IMR-90 (cell line): ENCODE data around the gene ING3. TPM values are rescaled to one million over a fixed set of nuclear protein-coding genes. Genes with fewer than 3 reads are reported as not detected.

ENCODE experiments used
- ATAC-seq: fragments of 200-7000 bp; cut with Tn5 transposase; 2 replicates; pipeline ENCODE4 v1.9.1; 2020; ENCODE audit warnings: low read depth, mild to moderate bottlenecking, moderate library complexity
- BruUV-seq: library from RNA; stranded (reverse); fragments of 400-500 nt; replicated peaks from 2 replicates; lab custom pipeline; 2021; lab: Mats Ljungman, UMichigan
- CTCF ChIA-PET: fragments of 300-600 bp; formaldehyde crosslinking; extraction: SDS; loops from one replicate; lab custom pipeline; 2021; ENCODE audit warnings: antibody characterized with exemption; lab: Yijun Ruan, JAX
- POLR2A ChIA-PET: fragments of 300-600 bp; sonication (Branson Sonifier 250); formaldehyde crosslinking; loops from one replicate; lab custom pipeline; 2022; ENCODE audit warnings: antibody characterized with exemption; ENCODE audit not compliant: unreplicated experiment; lab: Charles Lee
- DNase-seq: peaks from one replicate; pipeline ENCODE4 v3.0.0; 2013
- H2AFZ ChIP-seq: replicated peaks from 2 replicates; pipeline ENCODE3; 2013; ENCODE audit warnings: low read length, mild to moderate bottlenecking; ENCODE audit not compliant: poor library complexity
- H2AK5ac ChIP-seq: 2 replicates; pipeline ENCODE4 v1.6.1; 2013; ENCODE audit warnings: low read depth, low read length, inconsistent platforms
- H2AK9ac ChIP-seq: replicated peaks from 2 replicates; pipeline ENCODE3; 2013; ENCODE audit warnings: mild to moderate bottlenecking, low read depth, low read length, moderate library complexity; ENCODE audit not compliant: poor library complexity
- H2BK120ac ChIP-seq: 2 replicates; pipeline ENCODE4 v1.6.1; 2013; ENCODE audit warnings: low read depth, low read length, inconsistent platforms
- H2BK15ac ChIP-seq: 3 replicates; pipeline ENCODE4 v1.6.1; 2013; ENCODE audit warnings: low read depth, low read length, inconsistent platforms
- H2BK20ac ChIP-seq: 2 replicates; pipeline ENCODE4 v1.6.1; 2013; ENCODE audit warnings: low read depth, mild to moderate bottlenecking, inconsistent platforms, low read length, moderate library complexity
- H2BK5ac ChIP-seq: 2 replicates; pipeline ENCODE4 v1.6.1; 2013; ENCODE audit warnings: mild to moderate bottlenecking, low read depth, low read length, inconsistent platforms; ENCODE audit not compliant: poor library complexity, severe bottlenecking
- H3K14ac ChIP-seq: replicated peaks from 2 replicates; pipeline ENCODE4 v1.6.1; 2013; ENCODE audit warnings: low read depth, low read length, inconsistent platforms
- H3K18ac ChIP-seq: 2 replicates; pipeline ENCODE4 v1.6.1; 2013; ENCODE audit warnings: low read depth, low read length, control low read depth
- H3K23ac ChIP-seq: 2 replicates; pipeline ENCODE4 v1.6.1; 2013; ENCODE audit warnings: low read depth, low read length, inconsistent platforms
- H3K27ac ChIP-seq: 2 replicates; pipeline ENCODE4 v1.5.1; 2013; ENCODE audit warnings: mild to moderate bottlenecking, control low read depth, low read length; ENCODE audit not compliant: insufficient read depth
- H3K27me3 ChIP-seq: 2 replicates; pipeline ENCODE4 v1.6.1; 2013; ENCODE audit warnings: low read length; ENCODE audit not compliant: control insufficient read depth, insufficient read depth
- H3K36me3 ChIP-seq: 2 replicates; pipeline ENCODE4 v1.6.1; 2013; ENCODE audit warnings: low read length, mixed read lengths; ENCODE audit not compliant: control insufficient read depth, insufficient read depth
- H3K4ac ChIP-seq: 2 replicates; pipeline ENCODE4 v1.6.1; 2013; ENCODE audit warnings: low read depth, low read length, inconsistent platforms
- H3K4me1 ChIP-seq: 2 replicates; pipeline ENCODE4 v1.6.1; 2013; ENCODE audit warnings: low read length, mixed read lengths; ENCODE audit not compliant: control insufficient read depth, insufficient read depth
- H3K4me2 ChIP-seq: 2 replicates; pipeline ENCODE4 v1.6.1; 2013; ENCODE audit warnings: low read depth, mild to moderate bottlenecking, control low read depth, low read length, moderate library complexity
- H3K4me3 ChIP-seq: 2 replicates; pipeline ENCODE4 v1.5.1; 2013; ENCODE audit warnings: low read depth, mild to moderate bottlenecking, control low read depth, low read length, moderate library complexity; ENCODE audit not compliant: insufficient read depth
- H3K56ac ChIP-seq: 2 replicates; pipeline ENCODE4 v1.6.1; 2013; ENCODE audit warnings: low read length, inconsistent platforms; ENCODE audit not compliant: insufficient read depth; ENCODE audit errors: extremely low read depth
- H3K79me1 ChIP-seq, 2 experiments: 2 replicates each; pipeline ENCODE4 v1.6.1; 2013; ENCODE audit warnings: low read length in 2 of 2, inconsistent platforms in 1 of 2, low read depth in 1 of 2
- H3K9ac ChIP-seq: 2 replicates; pipeline ENCODE4 v1.6.1; 2013; ENCODE audit warnings: low read depth, low read length, control low read depth
- H3K9me1 ChIP-seq: 2 replicates; pipeline ENCODE4 v1.6.1; 2013; ENCODE audit warnings: low read length, inconsistent platforms; ENCODE audit not compliant: insufficient read depth
- H3K9me3 ChIP-seq: 2 replicates; pipeline ENCODE4 v1.6.1; 2013; ENCODE audit warnings: low read length; ENCODE audit not compliant: control insufficient read depth, insufficient read depth
- H4K20me1 ChIP-seq: 2 replicates; pipeline ENCODE4 v1.6.1; 2013; ENCODE audit warnings: low read length, inconsistent platforms; ENCODE audit not compliant: insufficient read depth
- H4K5ac ChIP-seq: 2 replicates; pipeline ENCODE4 v1.6.1; 2013; ENCODE audit warnings: mild to moderate bottlenecking, low read depth, low read length, control low read depth
- H4K8ac ChIP-seq, 2 experiments: 2 replicates each; pipeline ENCODE4 v1.6.1; 2013; ENCODE audit warnings: low read depth in 2 of 2, low read length in 2 of 2, control low read depth in 1 of 2, inconsistent platforms in 1 of 2
- H4K91ac ChIP-seq: 2 replicates; pipeline ENCODE4 v1.6.1; 2013; ENCODE audit warnings: low read depth, low read length, inconsistent platforms; ENCODE audit not compliant: insufficient read depth
- MAFK ChIP-seq: IDR thresholded peaks from 2 replicates; pipeline ENCODE4 v1.6.1; 2012; ENCODE audit warnings: low read depth, low read length, improper control_type of control experiment
- MAZ ChIP-seq: IDR thresholded peaks from 2 replicates; pipeline ENCODE4 v1.6.1; 2012; ENCODE audit warnings: low read depth, mild to moderate bottlenecking, low read length, improper control_type of control experiment, moderate library complexity, borderline replicate concordance
- RCOR1 ChIP-seq: IDR thresholded peaks from 2 replicates; pipeline ENCODE4 v1.6.1; 2012; ENCODE audit warnings: mild to moderate bottlenecking, low read length, improper control_type of control experiment; ENCODE audit not compliant: insufficient replicate concordance
- WGBS, 2 experiments: methylation state at CpG; one replicate each; pipeline versions ENCODE4 v1.1.5 to v1.1.7; 2013; ENCODE audit warnings: missing lambda C conversion rate in 2 of 2; ENCODE audit not compliant: insufficient read length in 1 of 2; ENCODE audit errors: extremely low coverage in 2 of 2; 5-methylcytosine and 5-hydroxymethylcytosine counted together
- dilution Hi-C: fragments of 300-500 bp; cut with HindIII; formaldehyde crosslinking; loops from one replicate; pipeline ENCODE4 v1.14.3; 2018; ENCODE audit warnings: low sequenced_read_pairs; ENCODE audit not compliant: unreplicated experiment
- in situ Hi-C: fragments of 300-500 bp; cut with MboI; formaldehyde crosslinking; loops from 3 replicates; pipeline ENCODE4 v1.14.3; 2019; ENCODE audit warnings: low sequenced_read_pairs, inconsistent platforms, mixed read lengths
- intact Hi-C: fragments of 100-400 bp; cut with micrococcal nuclease; formaldehyde crosslinking; loops from 2 replicates; pipeline ENCODE4 v1.10.0; 2022
- polyA plus RNA-seq, 3 experiments: library from polyadenylated mRNA; depleted of rRNA; stranded (reverse); fragments of >200 nt; gene quantifications; 2 replicates each; pipeline ENCODE4 v1.2.3, GENCODE V29; 2012; ENCODE audit warnings: low replicate concordance in 1 of 3
- total RNA-seq: library from RNA; depleted of rRNA; stranded (reverse); fragments of >200 nt; gene quantifications from 2 replicates; pipeline ENCODE4 v1.2.3, GENCODE V29; 2012

ING3 gene
- total and polyA plus RNA-seq, 2 of the 4 experiments (the other 2 are of a cell fraction): 7.2 to 11.3 TPM

GRCh38 chr7:120955577-120956149, 5.1 kb downstream of the ING3 start:
- H4K5ac ChIP-seq: no peak overlapping the region
- H2BK15ac ChIP-seq: no peak overlapping the region
- H3K14ac ChIP-seq: no peak overlapping the region
- no peak overlapping the region for H3K18ac ChIP-seq
- H3K4me2 ChIP-seq: no peak overlapping the region
- POLR2A ChIA-PET: no interaction called here
- peak; percentile 11 for DNase-seq
- H4K20me1 ChIP-seq: peaks cover 7% of the 10 kb centered on the region; the same call in 1 of the 2 replicates
- H4K8ac ChIP-seq: no peak overlapping the region; a peak in 1 of 4 replicates
- no peak overlapping the region for H3K27ac ChIP-seq
- peaks cover 2% of the 10 kb centered on the region; the same call in 1 of the 2 replicates for H3K4me1 ChIP-seq
- no peak for ATAC-seq
- no peak overlapping the region for H3K4me3 ChIP-seq
- H3K9me3 ChIP-seq: no peaks in the 10 kb centered on the region
- H2AK9ac ChIP-seq: no peak overlapping the region
- no peaks in the 10 kb centered on the region for H3K27me3 ChIP-seq
- CTCF ChIA-PET: no interaction called here
- no peak overlapping the region for H2AK5ac ChIP-seq
- no peak overlapping the region for H3K9ac ChIP-seq
- no peak overlapping the region for H4K91ac ChIP-seq
- no peak overlapping the region for H2BK20ac ChIP-seq
- H3K36me3 ChIP-seq: peaks cover 8% of the 10 kb centered on the region
- intact Hi-C loops (loop anchor here (10.0 kb wide), 1 partner anchor 1039 kb away; no protein-coding TSS in a partner anchor), dilution Hi-C loops (no loop called here), in situ Hi-C loops (no loop called here)
- no peak overlapping the region for H3K56ac ChIP-seq
- H3K9me1 ChIP-seq: no peaks in the 10 kb centered on the region
- no peak overlapping the region; the same call in 1 of the 2 replicates for H3K23ac ChIP-seq
- H2AFZ ChIP-seq: no peak overlapping the region
- no peak overlapping the region for H2BK5ac ChIP-seq
- TF ChIP-seq RCOR1 (no peak), MAFK (no peak), MAZ (no peak)
- no CpG with 5 or more reads among the region's 3 CpGs for WGBS, 2 experiments
- no peak overlapping the region for H3K4ac ChIP-seq
- H2BK120ac ChIP-seq: no peak overlapping the region
- no TSS peak for BruUV-seq
- H3K79me1 ChIP-seq: peaks cover 11 to 17% of the 10 kb centered on the region in 2 experiments
